ENCODE data around the gene SNIP1. TPM values are rescaled to one million over a fixed set of nuclear protein-coding genes. Genes with fewer than 3 reads are reported as not detected.
"Not testable (repeated sequence)": the region's sequence is repeated elsewhere in the genome, so short reads cannot be mapped to it uniquely, and the experiment has no call there.

SNIP1 gene, protein sequence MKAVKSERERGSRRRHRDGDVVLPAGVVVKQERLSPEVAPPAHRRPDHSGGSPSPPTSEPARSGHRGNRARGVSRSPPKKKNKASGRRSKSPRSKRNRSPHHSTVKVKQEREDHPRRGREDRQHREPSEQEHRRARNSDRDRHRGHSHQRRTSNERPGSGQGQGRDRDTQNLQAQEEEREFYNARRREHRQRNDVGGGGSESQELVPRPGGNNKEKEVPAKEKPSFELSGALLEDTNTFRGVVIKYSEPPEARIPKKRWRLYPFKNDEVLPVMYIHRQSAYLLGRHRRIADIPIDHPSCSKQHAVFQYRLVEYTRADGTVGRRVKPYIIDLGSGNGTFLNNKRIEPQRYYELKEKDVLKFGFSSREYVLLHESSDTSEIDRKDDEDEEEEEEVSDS
- 15.5 and 23.5 TPM in 2 replicates for total RNA-seq

DNA sequence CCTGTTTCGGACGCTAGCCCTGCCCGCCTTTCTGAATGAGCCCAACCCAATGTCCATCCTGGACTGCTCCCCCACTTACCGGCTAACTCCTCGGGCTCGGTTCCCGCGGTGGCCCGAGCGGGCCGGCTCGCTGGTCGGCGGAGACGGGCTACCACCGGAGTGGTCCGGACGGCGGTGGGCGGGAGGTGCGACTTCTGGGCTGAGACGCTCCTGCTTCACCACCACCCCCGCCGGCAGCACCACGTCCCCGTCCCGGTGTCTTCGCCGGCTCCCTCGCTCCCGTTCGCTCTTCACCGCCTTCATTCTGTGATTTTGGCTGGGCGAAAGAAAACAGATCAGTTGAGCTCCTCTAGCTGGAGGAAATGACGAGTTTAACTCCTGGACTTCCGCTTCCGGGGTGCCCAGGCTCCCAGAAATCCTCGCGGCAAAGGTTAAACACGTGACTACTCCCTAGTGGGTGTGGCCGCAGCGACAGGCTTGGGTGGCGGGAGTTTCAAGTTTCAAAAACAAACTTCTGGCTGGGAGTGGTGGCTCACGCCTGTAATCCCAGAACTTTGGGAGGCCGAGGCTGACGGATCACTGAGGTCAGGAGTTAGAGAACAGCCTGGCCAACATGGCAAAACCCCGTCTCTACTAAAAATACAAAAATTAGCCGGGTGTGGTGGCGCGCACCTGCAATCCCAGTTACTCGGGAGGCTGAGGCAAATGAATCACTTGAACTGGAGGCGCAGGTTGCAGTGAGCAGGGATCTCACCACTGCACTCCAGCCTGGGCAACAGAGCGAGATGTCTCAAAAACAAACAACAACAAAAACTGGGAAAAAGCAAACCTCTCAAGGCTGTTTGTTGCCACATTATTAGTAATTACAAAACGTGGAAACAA is at the start of gene SNIP1:
Gene SNIP1, minus strand, starts transcription at position 367 of the 882 bp plus-strand sequence. Its CDS starts 64 bp downstream, at position 303.
- DNase-seq (ENCODE audit: low read depth, low spot score) = peak; percentile 71

DNA sequence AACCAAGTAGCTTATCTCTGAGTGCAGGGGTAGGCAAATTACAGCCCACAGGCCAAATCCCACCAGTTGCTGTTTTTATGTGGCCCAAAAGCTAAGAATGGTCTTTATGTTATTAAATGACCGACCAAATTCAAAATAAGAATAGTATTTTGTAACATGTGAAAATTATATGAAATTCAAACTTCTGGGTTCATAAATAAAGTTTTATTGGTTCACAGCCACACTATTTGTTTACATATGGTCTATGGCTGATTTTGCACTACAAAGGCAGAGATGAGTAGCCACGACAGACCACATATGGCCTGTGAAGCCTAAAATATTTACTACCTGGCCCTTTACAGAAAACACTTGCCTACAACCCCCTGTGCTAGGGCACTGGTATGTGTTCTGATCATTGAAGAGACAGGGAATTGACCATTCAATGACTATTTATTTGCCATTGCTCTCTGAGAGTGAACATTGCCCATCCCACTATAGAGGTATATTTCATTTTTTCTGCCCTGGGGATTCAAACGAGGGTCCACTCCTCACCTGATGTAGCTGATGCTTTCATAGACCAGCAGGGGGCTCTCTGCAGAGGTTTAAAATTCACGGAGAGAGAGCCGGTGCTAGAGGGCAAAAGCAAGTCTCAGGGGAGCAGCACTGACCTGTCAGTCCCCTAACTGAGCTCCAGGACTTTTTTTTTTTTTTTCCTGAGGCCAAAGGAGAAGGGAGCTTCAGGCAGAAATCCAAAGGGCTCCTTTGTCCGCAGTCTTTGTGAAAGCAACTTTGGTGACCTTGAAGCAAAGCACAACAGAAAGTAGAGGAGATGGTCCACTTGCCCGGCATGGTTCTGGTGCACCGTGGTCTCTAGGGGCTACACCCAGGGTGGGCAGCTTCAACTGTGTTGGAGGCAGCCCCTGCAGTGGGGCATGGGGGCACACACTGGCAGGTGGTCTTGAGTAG is 48.9 kb upstream of the SNIP1 start:
- DNase-seq (ENCODE audit: low read depth, low spot score) = no peak

DNA sequence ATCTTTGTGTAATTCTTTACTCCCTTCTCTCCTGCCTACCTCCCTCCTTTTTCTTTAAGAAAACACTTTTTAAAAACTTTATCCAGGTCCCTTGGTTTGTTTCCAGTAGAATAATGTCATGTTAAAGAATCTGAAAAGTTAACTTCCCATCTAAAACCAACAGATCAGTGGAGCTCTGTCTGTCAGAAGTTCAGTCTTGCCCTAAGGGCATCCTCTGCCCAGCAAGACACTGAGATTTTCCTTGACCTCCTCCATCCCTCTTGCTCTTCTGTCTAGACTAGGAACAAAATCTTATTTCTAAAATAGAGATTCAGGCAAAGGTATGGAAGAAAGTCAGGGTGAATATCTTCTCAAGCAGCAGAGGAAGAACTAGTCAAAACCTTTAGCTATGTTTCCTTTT is 47.3 kb upstream of the SNIP1 start:
- DNase-seq (ENCODE audit: low read depth, low spot score) = no peak

DNA sequence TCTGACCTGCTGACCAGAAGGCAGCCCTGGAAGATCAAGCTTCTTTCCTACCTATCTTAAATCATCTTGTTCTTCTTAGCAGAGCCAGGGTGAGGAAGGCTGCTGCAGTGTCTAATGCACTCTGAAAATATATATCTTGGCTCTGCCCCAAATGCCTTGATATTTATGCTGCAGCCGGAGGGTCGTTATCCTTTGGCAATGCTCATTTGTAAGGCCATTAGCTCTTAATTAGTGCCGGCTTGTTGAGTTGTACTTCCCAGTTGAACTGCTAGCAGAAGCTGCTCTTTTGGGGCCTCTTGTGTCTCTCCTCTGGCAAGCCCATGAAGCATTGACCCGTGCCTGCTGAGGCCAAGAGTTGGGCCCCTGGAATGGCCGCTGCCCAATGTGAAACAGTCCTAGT is 45.8 kb upstream of the SNIP1 start:
- DNase-seq (ENCODE audit: low read depth, low spot score) = no peak

DNA sequence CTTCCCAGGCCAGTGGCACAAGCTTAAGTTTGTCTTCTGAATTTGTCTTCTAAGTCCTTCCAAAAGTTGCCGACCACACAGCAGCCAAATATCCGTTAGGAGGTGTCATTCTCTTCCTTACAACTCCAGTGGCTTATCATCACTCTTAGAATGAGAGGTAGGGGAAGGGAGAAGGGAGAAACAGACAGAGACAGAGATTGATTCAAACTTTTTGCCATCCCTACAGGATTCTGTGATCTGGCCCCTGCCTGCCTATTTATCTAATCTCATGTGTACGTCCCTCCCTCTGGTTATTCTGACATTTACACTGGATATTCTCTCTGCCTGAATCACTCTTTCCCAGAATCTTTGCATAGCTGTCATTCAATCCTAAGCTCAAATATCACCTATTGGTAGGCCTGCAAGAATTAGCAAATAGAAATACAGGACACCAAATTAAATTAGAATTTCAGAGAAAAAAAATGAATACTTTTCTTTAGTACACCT is 42.1 kb upstream of the SNIP1 start:
- DNase-seq (ENCODE audit: low read depth, low spot score) = no peak

DNA sequence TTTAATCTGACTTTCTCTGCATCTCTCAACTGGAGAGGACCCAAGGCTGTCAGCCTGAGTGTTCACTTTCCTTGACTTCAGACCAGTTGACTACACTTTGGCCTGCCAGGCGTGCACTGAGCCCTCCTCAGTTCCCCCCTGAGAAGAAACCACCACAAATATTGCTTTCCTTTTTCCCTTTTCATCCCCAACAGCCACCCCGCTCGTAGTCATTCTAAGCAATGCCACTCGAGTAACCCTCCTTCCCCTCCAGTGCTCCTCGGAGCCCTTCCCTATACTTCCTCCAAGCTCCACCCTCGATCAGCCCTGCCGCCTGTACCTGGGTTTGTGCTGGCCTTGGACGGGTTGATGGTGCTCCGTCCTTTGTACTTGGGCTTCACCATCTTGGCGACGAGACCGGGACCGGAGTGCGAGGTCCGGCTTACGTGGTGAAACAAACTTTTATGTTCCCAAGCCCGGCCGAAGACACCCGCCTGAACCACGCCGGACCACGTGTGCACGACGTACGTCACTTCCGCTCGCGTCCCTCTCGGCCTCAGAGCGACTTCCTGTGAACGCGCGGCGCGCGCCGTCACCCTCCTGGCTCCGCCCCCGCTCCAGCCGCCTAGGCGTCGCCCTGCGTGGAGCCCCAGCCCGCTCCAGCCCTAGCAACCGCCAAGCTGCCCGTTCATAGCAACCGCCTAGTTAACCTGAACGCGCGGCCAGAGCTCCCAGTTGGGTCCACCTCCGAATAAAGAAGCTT is 41.5 kb upstream of the SNIP1 start, which contains the start of gene GNL2:
Gene GNL2, minus strand, starts transcription at position 498 of the 742 bp plus-strand sequence. Its CDS starts 115 bp downstream, at position 383.
- peak; percentile 88 for DNase-seq (ENCODE audit: low read depth, low spot score)

DNA sequence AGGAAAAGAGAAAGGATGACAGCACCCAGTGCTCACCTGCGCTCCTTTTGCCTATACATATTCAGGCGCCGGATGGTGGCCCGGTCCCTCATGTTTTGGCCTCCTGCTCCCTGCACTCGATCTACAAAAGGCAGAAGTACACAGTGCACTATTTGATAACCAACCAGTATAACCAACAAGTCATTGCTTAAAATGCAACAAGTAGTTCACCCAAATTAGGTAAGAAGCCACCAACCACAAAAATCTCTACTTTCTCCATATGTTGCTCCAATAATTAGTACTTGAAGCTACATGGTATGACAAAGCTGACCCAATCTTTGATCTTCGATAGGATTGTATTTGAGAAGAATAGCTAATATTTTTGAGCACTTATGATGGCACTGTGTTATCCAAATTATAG is 39.6 kb upstream of the SNIP1 start:
- no peak for DNase-seq (ENCODE audit: low read depth, low spot score)

DNA sequence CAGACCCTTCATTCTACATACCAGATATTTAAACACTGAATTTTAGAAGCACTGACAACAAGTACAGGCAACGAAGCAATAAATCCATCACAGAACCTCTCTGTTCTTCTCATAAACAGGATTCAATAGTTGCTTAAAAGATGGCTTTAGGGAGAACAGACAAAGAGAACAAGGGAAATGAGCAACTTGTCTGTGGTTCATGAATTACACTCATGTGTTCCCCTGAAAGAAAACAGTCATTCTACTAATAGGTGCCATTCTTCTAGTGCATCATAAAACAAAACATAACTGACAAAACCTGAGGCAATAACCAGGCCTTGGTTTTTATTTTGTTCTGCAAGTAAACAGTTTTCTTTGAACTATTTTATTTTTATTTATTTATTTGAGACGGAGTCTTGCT is 34.8 kb upstream of the SNIP1 start:
- DNase-seq (ENCODE audit: low read depth, low spot score) = no peak

DNA sequence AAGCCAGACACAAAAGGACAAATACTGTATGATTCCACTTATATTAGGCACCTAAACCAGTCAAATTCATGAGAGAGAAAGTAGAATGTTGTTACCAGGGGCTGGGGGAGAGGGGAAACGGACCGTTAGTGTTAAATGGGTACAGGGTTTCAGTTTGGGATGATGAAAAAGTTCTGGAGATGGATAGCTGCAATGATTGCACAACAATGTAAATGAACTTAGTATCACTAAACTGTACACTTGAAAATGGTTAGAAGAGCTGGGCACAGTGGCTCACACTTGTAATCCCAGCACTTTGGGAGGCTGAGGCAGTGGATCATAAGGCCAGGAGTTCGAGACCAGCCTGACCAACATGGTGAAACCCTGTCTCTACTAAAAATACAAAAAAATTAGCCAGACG is 30.5 kb upstream of the SNIP1 start:
- DNase-seq (ENCODE audit: low read depth, low spot score) = not testable (repeated sequence)

DNA sequence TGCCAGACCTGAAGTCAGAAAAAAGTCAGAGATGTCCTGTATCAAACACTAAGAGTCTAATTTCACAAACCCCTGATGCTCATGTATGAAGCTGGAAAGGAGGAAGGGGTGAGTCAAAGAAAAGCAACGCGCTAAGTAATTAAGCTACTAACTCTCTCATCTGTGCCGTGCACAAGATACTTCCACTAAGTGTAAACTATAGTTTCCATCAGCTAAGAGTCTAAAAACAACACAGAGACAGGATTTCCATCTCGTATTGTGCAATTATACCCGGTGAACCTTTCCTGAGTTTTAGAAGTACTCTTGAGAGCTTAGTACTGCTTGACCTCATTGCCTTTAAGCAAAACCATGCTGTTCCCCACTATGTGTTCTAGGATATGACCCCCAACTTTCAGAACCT is 21.6 kb upstream of the SNIP1 start:
- DNase-seq (ENCODE audit: low read depth, low spot score) = no peak

DNA sequence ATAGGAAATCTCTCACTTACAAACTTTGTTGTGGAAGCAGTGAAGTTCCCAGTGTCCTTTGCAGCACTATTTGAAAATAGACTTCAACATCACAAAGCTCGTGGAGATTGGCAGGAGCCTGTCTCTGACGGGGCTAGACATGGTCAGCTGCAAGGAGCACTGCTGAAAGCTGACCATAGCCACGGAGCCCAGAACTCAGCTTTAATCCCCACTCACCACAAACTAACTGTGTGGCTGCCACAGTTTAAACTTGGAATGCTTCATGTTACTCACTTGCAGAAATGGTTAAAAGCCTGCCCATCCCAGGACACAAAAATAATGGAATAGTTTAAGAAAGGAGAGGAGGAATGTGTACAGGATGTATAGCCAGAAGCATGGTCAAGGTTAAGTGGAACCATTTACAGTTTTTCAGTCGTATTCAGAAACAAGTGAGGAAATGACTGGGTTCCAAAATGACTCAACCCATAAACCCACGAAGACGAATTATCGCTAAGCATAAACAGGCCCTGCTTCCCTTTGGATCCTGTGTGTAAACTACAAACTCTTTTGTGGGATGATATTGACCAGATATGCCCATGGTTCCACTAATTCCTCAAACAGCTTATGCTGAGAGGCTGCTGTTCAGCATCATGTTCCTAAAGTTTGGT is 20.9 kb upstream of the SNIP1 start:
- DNase-seq (ENCODE audit: low read depth, low spot score) = no peak

DNA sequence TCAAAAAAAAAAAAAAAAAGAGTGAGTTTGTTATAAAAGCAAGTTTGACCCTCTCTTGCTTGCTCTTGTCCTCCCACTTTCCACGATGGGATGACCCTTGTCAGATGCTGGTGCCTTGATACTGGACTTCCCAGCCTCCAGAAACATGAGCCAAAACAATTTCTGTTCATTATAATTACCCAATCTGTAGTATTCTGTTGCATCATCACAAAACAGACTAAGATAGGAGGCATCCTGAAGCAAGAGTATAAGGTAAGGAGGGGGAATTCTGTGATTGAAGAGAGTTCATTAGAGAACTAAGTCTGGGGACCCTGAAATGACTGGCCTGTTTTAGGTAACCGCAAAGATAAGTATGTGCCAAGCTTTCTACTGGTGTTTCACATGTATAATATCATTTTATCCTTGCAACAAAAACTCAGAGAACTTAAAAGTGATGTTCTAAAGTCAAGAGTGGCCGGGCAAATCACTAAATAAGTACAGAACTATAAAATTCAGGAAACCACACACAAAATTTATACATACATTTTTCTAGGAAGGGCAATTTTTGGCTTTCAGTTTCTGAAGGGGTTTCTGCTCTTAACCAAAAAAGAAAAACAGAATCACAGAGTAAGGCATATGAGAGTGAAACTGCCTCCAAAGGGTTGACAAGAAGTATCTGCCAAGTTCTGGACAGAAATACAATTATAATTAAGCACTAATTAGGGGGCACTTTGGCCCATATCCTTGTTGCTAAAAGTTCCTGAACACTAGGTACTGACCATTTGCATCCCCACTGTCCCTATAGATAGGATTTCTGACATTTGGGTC is 16.6 kb upstream of the SNIP1 start:
- no peak for DNase-seq (ENCODE audit: low read depth, low spot score)

DNA sequence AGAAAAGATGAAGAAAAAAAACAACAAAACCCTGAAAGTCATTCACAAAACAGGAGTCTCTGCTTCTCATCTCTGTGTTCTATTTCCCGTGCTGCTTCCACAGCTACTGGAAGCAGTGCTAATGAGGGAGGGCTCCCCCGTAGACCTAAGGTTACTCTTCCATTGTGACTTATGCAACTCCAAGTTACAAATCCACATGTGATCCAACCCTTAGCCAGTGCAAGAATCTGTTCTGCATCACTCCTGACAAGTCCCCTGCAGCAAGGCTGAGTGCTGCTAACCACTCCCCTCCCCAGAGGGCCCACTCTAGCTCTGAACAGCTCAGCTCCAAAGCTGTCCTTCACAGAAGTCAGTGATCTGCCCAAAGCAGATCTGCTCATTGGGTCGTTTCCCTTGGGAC is 12.9 kb upstream of the SNIP1 start:
- no peak for DNase-seq (ENCODE audit: low read depth, low spot score)

DNA sequence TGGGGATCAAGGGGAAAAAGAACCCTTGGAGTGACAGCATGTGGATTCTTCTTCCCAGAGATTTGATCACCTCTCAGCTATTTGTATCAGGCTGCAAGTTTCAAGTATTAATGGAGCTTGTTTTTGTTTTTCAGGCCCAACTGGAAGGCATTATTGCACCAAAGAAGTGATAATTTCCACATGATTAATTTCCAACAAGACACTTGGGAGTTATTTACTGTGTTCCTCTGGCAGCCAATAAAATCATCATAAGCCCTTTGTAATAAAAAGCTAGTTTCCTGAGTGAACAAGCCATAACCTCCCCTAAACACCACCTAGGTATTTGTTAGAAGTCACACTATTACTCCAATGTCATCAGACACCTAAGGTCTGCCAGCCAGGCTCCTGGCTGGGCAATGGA is 10.8 kb upstream of the SNIP1 start:
- DNase-seq (ENCODE audit: low read depth, low spot score) = no peak

DNA sequence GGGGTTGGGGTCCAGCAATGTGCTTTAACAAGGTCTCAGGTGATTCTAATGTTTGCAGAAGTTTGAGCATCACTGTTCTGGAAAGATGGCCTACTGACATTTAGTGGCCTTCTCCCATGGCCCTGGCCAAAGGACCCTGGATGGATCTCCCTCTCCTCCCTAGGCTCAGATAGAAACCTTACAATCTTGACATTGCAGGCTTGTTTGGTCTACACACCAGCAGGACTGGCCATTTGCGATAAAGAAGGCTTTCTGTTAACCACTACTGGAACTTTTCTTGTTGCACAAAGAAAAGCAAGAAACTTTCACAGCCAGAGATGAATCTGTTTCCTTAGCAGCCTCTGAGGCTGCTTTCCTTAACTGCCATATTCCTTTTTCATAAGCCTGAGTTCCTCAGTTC is 8.9 kb upstream of the SNIP1 start:
- DNase-seq (ENCODE audit: low read depth, low spot score) = no peak

DNA sequence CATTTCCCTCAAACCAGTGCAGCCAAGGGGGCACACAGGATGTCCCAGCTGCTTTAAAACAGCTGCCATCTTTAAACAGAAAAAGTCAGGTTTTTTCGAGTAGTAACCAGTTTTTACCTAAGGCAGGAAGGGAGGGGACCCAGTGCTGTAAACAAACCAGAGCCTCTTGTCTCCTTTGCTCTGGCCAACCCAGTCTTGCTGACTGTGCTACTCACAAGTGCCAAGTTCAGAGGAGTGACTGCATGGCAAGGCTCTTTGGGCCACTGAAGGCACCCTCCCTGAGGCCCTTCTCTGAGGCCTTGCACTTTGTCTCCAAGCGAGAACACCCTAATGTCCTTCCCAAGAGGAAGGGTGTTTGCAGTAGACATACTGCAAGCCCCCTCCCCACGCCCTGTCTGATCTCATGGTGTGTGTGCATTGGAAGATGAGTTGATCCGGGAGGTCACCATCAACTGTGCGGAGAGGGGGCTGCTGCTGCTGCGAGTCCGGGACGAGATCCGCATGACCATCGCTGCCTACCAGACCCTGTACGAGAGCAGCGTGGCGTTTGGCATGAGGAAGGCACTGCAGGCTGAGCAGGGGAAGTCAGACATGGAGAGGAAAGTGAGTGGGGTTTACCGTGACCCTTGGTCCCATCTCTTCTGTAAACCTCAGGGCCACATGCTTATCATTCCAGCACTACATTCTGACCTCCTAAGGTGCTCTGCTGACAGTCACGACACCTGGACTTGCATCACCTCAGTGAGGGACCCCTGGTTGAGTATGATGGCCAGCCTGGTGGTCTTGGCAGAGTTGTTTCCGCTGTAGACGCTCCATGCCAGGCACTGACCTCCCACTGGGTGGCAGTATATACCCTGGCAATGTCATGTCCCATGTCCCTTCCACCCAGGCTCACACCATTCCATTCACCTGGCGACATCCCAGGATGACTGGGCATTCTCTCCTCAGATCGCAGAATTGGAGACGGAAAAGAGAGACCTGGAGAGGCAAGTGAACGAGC is 7.3 kb upstream of the SNIP1 start:
- no peak for DNase-seq (ENCODE audit: low read depth, low spot score)

DNA sequence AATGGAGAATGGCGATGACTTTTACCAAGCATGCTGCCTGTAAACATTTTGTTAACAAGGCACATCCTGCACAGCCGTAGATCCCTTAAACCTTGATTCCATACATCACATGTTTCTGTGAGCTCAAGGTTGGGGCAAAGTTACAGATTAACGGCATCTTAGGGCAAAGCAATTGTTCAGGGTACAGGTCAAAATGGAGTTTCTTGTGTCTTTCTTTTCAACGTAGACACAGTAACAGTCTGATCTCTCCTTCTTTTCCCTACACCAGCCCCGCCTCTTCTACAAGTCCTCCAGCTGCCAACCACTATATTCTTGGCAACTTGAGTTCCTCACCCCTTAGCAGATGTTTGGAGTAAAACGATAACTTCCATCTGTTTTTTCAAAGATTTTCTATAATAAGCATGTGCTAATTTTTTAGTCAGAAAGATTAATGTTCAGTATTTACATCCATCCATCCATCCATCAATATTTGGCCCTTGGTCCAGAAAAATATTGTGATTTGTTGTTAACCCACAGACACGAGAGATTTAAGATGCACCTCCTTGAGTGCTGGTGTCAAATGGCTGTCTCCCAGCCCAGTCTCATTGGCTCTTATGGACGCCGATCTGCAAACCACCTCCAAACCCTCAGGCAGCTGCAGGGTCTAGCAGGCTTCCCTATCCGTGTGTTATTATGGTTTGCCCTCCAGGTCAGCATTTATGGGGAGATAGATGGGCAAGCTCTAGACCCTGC is 6.5 kb upstream of the SNIP1 start:
- no peak for DNase-seq (ENCODE audit: low read depth, low spot score)

Data from pulmonary artery endothelial cell (primary cell).